Measurements from ENCODE around the gene KRTAP21-3. TPM values are rescaled to one million over a fixed set of nuclear protein-coding genes. Genes with fewer than 3 reads are reported as not detected.

KRTAP21-3 gene
- total and polyA plus RNA-seq, 10 of the 15 experiments (the other 5 are each of a cell fraction or from before 2014, with no cell fraction given) = not detected

GRCh38 chr21:30718239-30718909 is at the start of gene KRTAP21-3 (continued):
- TF ChIP-seq MTA2 (IDR thresholded peaks at IDR 0.05; ENCODE audit: low read depth) (peak; percentile 94), EZH2 (IDR thresholded peaks at IDR 0.05; ENCODE audit: borderline replicate concordance, control insufficient read depth, low read depth, low read length) (no peak), MYB (IDR thresholded peaks at IDR 0.05; ENCODE audit: borderline replicate concordance, low read depth, low read length) (no peak), TCF3 (IDR thresholded peaks at IDR 0.05; ENCODE audit: borderline replicate concordance, insufficient read depth, low read depth, low read length) (no peak), CBX3 (IDR thresholded peaks at IDR 0.05; ENCODE audit: borderline replicate concordance, low read depth) (no peak), SMARCA5 (IDR thresholded peaks at IDR 0.05) (no peak), HCFC1 (IDR thresholded peaks at IDR 0.05; ENCODE audit: low read length) (no peak), CUX1 (IDR thresholded peaks at IDR 0.05; ENCODE audit: insufficient replicate concordance, low read depth, low read length) (peak; percentile 27), CHD4 (IDR thresholded peaks at IDR 0.05) (no peak), NFYB (IDR thresholded peaks at IDR 0.05; ENCODE audit: insufficient read depth, low read depth, low read length) (no peak), NBN (IDR thresholded peaks at IDR 0.05) (no peak), POLR2AphosphoS5 (IDR thresholded peaks at IDR 0.05; ENCODE audit: low read length) (no peak), MYC (IDR thresholded peaks at IDR 0.05; ENCODE audit: insufficient read depth, insufficient read length, insufficient replicate concordance, low read length, severe bottlenecking) (no peak), ATF7 (IDR thresholded peaks at IDR 0.05; ENCODE audit: low read depth) (peak; percentile 88), ZBTB4 (CRISPR knock-in tag; IDR thresholded peaks at IDR 0.05) (no peak), CTCF (IDR thresholded peaks at IDR 0.05 in 2 of 3, conservative IDR thresholded peaks at IDR 0.05 in 1 of 3; ENCODE audit: control insufficient read depth in 2 of 3, extremely low read depth in 1 of 3, insufficient read depth in 1 of 3, low read depth in 3 of 3, low read length in 3 of 3) (no peak), NR2C2 (IDR thresholded peaks at IDR 0.05; ENCODE audit: borderline replicate concordance, control insufficient read depth, insufficient read length, low read depth) (no peak), ASH2L (IDR thresholded peaks at IDR 0.05; ENCODE audit: borderline replicate concordance, low read depth) (no peak), TARDBP (IDR thresholded peaks at IDR 0.05; ENCODE audit: borderline replicate concordance) (no peak), CBX5 (IDR thresholded peaks at IDR 0.05; ENCODE audit: low read depth) (no peak), MXI1 (IDR thresholded peaks at IDR 0.05; ENCODE audit: low read depth, low read length) (no peak)

All from GM12878 (cell line).